LNCaP clone FGC (cell line): ENCODE results near the gene SCAF8.

Experiments used
- DNase-seq: peaks from one replicate; pipeline ENCODE4 v3.0.0-alpha.2; 2011; ENCODE audit warnings: low read depth
- H3K4me3 ChIP-seq: 2 replicates; pipeline ENCODE4 v1.5.1; 2011; ENCODE audit warnings: mild to moderate bottlenecking, low read depth, low read length, control low read depth
- CTCF ChIP-seq: IDR thresholded peaks from 2 replicates; pipeline ENCODE4 v1.5.1; 2012; ENCODE audit warnings: mild to moderate bottlenecking; ENCODE audit not compliant: control insufficient read depth, insufficient read depth; ENCODE audit errors: extremely low read depth

The SCAF8 gene

DNA sequence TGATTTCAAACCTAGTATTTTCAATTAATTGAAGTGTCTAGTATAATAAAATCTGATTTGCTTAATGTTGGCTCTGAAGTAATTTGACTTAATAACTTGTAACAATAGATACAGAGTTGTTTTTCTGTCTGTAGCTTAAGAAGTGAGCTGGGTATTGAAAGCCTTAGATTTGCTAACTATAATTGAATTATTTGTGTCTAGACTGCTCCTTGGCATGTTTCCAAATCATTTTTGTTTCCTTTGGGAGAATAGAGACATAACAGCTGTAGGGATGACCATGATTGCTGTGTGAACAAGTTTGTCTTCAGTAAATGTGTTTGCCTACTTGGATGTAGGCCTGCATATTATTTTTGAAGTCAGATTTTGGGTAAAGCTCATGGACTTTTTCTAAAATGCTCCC is 115.4 kb downstream of the SCAF8 start:
- no peak for DNase-seq
- H3K4me3 ChIP-seq, result no peak overlapping the region
- no peak for TF ChIP-seq CTCF

DNA sequence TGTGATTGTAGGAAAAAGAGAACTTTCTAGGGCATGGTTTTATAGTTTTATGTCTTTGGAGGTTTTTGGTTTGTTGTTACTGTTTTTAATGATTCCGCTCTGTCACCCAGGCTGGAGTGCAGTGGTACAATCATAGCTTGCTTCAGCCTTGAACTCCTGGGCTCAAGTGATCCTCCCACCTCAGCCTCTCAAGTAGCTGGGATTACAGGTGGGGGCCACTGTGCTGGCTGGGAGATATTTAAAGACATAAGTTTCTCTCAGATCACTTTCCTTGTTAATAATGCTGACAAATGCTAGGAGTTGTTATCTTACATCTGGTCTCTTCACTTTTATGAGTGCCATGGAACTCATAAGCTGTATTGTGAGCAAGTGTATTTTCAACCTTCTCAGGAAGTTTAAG is 116.3 kb downstream of the SCAF8 start:
- no peak for TF ChIP-seq CTCF
- DNase-seq, result no peak
- H3K4me3 ChIP-seq, result no peak overlapping the region

DNA sequence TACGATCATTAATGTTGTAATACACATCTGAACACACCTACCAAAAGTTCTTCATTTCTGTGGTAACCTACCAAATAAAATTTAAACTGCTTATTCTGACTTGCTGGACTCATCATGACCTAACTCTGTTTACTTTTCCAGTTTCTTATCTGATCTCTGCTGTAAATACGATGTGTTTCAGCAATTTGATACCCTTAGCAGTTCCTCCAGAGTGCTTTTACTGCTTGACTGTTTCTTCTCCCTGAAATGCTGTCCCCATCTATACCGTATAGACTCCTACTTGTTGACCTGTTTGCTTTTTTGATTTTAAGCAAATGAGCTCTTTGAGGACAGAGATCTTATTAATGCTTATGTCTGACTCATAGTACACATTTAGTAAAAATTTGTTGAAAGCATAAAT is 119.5 kb downstream of the SCAF8 start:
- DNase-seq, result peak; percentile 90
- H3K4me3 ChIP-seq, result no peak overlapping the region
- TF ChIP-seq CTCF, result no peak

GRCh38 chr6:154857529-154857928 is 124.3 kb downstream of the SCAF8 start:
- DNase-seq, result no peak
- no peak for TF ChIP-seq CTCF
- no peak overlapping the region for H3K4me3 ChIP-seq

DNA sequence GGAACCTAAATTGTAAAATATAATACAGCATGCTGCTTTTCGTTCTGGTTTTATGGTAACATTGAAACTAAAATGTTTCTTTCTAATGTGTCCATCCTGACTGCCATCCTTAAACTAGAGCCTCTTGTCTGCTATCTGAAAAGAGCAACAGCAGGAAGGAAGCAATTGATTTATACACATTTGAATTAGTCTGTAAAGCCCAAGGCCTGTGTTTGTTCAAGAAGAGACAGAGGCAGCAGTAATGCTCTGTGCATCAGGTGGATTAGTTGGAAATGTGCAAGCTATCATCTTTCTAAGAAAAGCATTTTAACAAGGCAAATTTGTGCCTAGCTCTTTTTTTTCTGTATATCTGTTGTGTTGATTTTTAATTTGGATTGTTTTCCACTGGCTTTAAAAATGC is 128.6 kb downstream of the SCAF8 start:
- no peak for DNase-seq
- TF ChIP-seq CTCF, result no peak
- H3K4me3 ChIP-seq, result no peak overlapping the region

DNA sequence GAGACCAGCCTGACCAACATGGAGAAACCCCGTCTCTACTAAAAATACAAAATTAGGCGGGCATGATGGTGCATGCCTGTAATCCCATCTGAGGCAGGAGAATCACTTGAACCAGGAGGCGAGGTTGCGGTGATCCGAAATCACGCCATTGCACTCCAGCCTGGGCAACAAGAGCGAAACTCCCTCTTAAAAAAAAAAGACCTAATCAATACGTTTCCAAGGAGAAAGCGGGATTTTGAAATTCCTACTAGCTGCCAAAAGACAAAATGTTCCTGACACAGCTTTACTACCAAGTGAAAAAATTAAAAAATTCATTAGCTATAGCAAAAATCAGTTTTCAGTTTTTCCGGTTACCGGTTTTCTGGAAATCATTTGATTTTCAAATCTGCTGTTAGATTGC is 129.3 kb downstream of the SCAF8 start:
- no peak overlapping the region for H3K4me3 ChIP-seq
- no peak for TF ChIP-seq CTCF
- no peak for DNase-seq

DNA sequence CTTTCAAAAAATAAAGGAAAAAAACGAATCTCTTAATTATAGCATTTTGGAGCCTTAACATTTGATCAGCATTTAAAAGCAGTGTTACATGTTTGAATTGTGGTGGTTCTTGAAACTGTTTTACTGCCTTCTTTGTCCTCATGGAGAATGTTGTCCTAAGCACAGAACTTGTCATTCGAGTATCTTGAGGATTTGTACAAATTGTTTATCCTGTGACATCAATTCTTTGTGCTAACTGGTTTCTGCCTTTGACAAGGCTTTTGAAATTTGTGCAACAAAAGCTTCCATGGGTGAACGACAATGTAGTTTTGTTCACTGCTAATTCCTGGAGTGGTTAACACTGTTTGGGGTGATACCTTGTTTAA is 130.8 kb downstream of the SCAF8 start:
- TF ChIP-seq CTCF, result no peak
- peak; percentile 82 for DNase-seq
- H3K4me3 ChIP-seq, result no peak overlapping the region
